Right atrium auricular region (tissue), 2 donors: ENCODE data around the gene MKS1. TPM values are rescaled to one million over a fixed set of nuclear protein-coding genes. Genes with fewer than 3 reads are reported as not detected.

Experiments used
- DNase-seq: peaks from one replicate; pipeline ENCODE4 v3.0.0-alpha.2; 2019; ENCODE audit warnings: low spot score
- H3K27ac ChIP-seq, 2 donors: fragments of 200-600 bp; sonication (generic); 1 replicate in 1 of 2; 2 replicates in 1 of 2; pipeline ENCODE4 v1.5.1; 2016 to 2019
- H3K27me3 ChIP-seq, 2 donors: fragments of 200-600 bp; sonication (generic); one replicate each; pipeline versions ENCODE4 v1.5.1 to v1.6.0; 2017 to 2019
- H3K36me3 ChIP-seq: fragments of 200-600 bp; sonication (generic); one replicate; pipeline ENCODE4 v1.5.1; 2016
- H3K4me1 ChIP-seq, 2 donors: fragments of 200-600 bp; sonication (generic); one replicate each; pipeline versions ENCODE4 v1.5.1 to v1.6.0; 2017 to 2019
- H3K4me3 ChIP-seq, 2 donors: fragments of 200-600 bp; sonication (generic); 1 replicate in 1 of 2; 2 replicates in 1 of 2; pipeline ENCODE4 v1.5.1; 2017 to 2019; ENCODE audit warnings: mild to moderate bottlenecking in 1 of 2, moderate library complexity in 1 of 2
- H3K9me3 ChIP-seq, 2 donors: fragments of 200-600 bp; sonication (generic); one replicate each; pipeline ENCODE4 v1.5.1; 2019
- total RNA-seq, 2 donors: library from RNA; depleted of rRNA; stranded (reverse); fragments of >200 nt; gene quantifications; one replicate each; pipeline ENCODE4 v1.1.0, GENCODE V29; 2016
- TF ChIP-seq, protein P1 (sequence below), 2 donors: fragments of 200-600 bp; sonication (generic); IDR thresholded peaks; one replicate each; pipeline ENCODE4 v1.5.1; 2019; ENCODE audit warnings: antibody characterized with exemption in 2 of 2

MKS1 gene
- total RNA-seq, 2 donors from 2014 or later: 4.8 to 6.4 TPM

DNA sequence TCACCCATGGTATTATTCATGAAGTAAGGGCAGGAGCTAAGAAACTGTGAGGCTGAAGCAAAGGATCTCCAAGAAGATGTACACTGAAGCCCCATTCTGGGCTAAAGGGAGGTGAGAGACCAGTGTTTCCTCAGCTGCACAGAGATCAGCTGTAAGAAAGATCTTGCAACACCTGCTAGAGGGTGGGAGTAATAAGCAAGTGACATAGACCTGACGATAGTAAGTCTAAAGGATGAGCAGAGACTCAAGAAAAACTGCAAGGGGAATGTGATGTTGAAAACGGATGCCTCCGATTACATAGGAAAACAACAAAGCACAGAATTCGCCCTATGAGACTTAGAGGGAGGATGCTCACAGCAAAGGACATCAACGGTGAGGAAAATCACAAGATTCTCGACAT is 52.4 kb downstream of the MKS1 start, which contains the start of gene OR4D2:
Gene OR4D2 (plus strand): TSS at position 301 of the 400 bp plus-strand sequence. CDS start 2,674 bp downstream, outside the sequence.
- TF ChIP-seq, protein P1, sequence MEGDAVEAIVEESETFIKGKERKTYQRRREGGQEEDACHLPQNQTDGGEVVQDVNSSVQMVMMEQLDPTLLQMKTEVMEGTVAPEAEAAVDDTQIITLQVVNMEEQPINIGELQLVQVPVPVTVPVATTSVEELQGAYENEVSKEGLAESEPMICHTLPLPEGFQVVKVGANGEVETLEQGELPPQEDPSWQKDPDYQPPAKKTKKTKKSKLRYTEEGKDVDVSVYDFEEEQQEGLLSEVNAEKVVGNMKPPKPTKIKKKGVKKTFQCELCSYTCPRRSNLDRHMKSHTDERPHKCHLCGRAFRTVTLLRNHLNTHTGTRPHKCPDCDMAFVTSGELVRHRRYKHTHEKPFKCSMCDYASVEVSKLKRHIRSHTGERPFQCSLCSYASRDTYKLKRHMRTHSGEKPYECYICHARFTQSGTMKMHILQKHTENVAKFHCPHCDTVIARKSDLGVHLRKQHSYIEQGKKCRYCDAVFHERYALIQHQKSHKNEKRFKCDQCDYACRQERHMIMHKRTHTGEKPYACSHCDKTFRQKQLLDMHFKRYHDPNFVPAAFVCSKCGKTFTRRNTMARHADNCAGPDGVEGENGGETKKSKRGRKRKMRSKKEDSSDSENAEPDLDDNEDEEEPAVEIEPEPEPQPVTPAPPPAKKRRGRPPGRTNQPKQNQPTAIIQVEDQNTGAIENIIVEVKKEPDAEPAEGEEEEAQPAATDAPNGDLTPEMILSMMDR (IDR thresholded peaks at IDR 0.05): no peak
- no peak within 1 kb of the TSS for H3K4me3 ChIP-seq
- no peak within 1 kb of the TSS for H3K27ac ChIP-seq
- H3K4me1 ChIP-seq: no peaks in the 10 kb centered on the region
- H3K27me3 ChIP-seq: no peaks in the 10 kb centered on the region
- no peaks in the 10 kb centered on the region for H3K36me3 ChIP-seq
- H3K9me3 ChIP-seq: no peaks in the 10 kb centered on the region
- DNase-seq: no peak

DNA sequence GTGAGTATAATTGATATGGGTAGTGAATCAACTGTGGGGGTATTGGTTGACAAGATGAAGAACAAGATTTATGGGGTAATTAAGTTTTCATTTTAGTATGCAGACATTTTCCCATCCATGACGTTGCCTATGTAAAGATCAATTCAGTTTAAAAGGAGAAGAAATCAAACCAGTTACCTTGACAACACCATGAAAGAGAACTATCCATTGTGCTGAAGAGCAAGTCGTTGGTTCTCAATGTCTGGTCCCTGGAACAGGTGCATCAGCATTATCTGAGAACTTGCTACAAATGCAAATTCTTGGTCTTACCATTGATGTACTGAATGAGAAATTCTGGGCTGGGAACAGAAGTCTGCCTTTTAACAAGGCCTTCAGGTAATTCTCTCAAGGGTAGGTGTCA is 53.1 kb downstream of the MKS1 start:
- H3K27ac ChIP-seq: no peak overlapping the region
- no peaks in the 10 kb centered on the region for H3K27me3 ChIP-seq
- no peak overlapping the region for H3K4me3 ChIP-seq
- no peaks in the 10 kb centered on the region for H3K9me3 ChIP-seq
- H3K36me3 ChIP-seq: no peaks in the 10 kb centered on the region
- DNase-seq: no peak
- TF ChIP-seq, protein P1 (IDR thresholded peaks at IDR 0.05): no peak
- H3K4me1 ChIP-seq: no peaks in the 10 kb centered on the region

DNA sequence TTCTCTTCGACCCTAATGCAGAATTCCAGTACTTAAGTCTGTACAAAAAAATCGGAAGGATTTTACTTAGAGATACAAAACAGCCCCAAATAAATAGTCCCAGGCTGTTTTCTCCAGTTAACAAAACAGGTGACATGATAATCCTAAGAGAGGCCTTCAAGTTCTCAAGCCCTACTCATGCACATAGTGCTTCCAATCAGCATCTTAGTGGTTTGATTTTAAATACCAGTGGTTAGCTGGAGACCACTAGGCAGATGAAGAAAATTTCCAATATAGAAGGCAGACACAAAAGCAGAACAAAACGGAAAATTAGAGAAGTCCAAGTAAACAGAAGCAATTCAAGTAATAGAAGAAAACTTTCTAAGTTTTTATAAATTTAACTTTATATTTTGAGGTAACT is 57.5 kb downstream of the MKS1 start:
- no peak overlapping the region for H3K27ac ChIP-seq
- DNase-seq: no peak

DNA sequence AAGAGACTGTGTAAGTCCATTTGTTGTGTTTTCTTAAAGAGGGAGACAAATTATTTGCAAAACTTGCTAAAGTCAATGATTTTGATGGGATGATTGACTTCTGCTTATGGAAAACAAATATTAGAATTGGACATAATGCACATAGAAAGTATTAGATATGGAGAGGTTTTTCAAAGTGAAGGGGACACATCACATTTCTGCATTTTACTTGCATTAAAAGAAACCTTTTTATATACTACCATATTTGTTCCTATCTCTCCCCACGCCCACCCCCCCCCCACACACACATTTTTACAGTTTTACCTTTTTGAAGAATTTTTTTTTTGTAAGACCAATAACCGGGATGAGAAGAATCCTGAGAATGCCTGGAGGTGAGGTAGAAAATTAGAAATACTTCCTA is 60.9 kb downstream of the MKS1 start:
- Histone ChIP-seq H3K4me3 (no peak overlapping the region), H3K27ac (no peak overlapping the region), H3K4me1 (peaks cover 0 to 12% of the 10 kb centered on the region in 2 donors), H3K27me3 (no peaks in the 10 kb centered on the region), H3K9me3 (no peaks in the 10 kb centered on the region), H3K36me3 (no peaks in the 10 kb centered on the region)
- DNase-seq: no peak
- TF ChIP-seq, protein P1 (IDR thresholded peaks at IDR 0.05): no peak

More for the DNA sequence above, 57.5 kb downstream of the MKS1 start:
- TF ChIP-seq, protein P1 (IDR thresholded peaks at IDR 0.05): no peak
- Histone ChIP-seq H3K36me3 (no peaks in the 10 kb centered on the region), H3K27me3 (no peaks in the 10 kb centered on the region), H3K4me3 (no peak overlapping the region), H3K9me3 (no peaks in the 10 kb centered on the region), H3K4me1 (peaks cover 0 to 11% of the 10 kb centered on the region in 2 donors)

DNA sequence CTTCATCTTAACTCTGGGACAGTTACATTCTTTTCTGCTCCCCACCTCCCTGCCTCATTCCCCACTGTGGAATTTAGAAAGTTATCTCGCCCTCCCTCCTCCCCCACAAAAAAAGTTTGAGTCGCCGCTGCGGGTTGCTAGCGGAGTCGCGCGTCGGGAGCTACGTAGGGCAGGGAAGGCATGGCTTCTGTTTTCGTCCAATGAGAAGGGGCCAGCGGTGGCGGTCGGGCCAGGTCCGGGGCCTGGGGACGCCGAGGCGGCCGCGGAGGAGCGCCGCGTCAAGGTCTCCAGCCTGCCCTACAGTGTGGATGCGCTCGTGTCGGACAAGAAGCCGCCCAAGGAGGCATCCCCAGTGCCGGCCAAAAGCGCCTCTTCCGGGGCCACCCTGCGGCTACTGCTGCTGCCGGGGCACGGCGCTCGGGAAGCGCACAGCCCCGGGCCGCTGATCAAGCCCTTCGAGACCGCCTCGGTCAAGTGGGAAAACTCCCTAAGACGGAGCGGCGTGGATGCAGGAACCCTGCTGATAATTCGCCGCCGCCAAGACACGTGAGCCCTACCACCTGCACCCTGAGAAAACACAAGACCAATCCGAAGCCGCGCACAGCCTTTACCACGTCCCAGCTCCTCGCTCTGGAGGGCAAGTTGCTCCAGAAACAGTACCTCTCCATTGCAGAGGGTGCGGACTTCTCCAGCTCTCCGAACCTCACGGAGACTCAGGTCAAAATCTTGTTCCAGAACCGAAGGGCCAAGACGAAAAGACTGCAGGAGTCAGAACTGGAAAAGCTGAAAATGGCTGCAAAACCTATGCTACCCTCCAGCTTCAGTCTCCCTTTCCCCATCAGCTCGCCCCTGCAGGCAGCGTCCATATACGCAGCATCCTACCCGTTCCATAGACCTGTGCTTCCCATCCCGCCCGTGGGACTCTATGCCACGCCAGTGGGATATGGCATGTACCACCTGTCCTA is 61.9 kb downstream of the MKS1 start:
- TF ChIP-seq, protein P1 (IDR thresholded peaks at IDR 0.05): no peak
- DNase-seq: no peak
- Histone ChIP-seq H3K4me1 (peaks cover 0 to 12% of the 10 kb centered on the region in 2 donors), H3K4me3 (peak overlapping the region; percentile 33 to 55), H3K36me3 (no peaks in the 10 kb centered on the region), H3K27ac (no peak overlapping the region), H3K9me3 (no peaks in the 10 kb centered on the region), H3K27me3 (no peaks in the 10 kb centered on the region)

Other genes starting within 250 kb of the MKS1 start
- 10 to 100 TPM; 65.9 to 77.1 TPM for gene VEZF1, start 231.0 kb downstream of the MKS1 start, total RNA-seq
- gene SRSF1, start 212.0 kb downstream of the MKS1 start, total RNA-seq: 100 to 1,000 TPM in 1 of 2 donors, 10 to 100 TPM in 1; 70.6 to 101 TPM
- 10 to 100 TPM; 27.7 to 27.9 TPM for gene DYNLL2, start 135.8 kb downstream of the MKS1 start, total RNA-seq
- not detected for gene OR4D1, start 70.9 kb downstream of the MKS1 start, total RNA-seq
- gene OR4D2, start 52.3 kb downstream of the MKS1 start, total RNA-seq: not detected
- gene EPX, start 26.5 kb downstream of the MKS1 start, total RNA-seq: not detected
- not detected for gene LPO, start 19.3 kb upstream of the MKS1 start, total RNA-seq
- gene MPO, start 61.7 kb upstream of the MKS1 start, total RNA-seq: under 1 TPM; 0.12 to 0.30 TPM
- gene TSPOAP1, start 109.5 kb upstream of the MKS1 start, total RNA-seq: 1 to 10 TPM; 6.1 to 8.5 TPM
- gene SUPT4H1, start 132.9 kb upstream of the MKS1 start, total RNA-seq: 10 to 100 TPM; 50.0 to 51.4 TPM
- gene RNF43, start 198.3 kb upstream of the MKS1 start, total RNA-seq: 1 to 10 TPM; 4.4 to 5.5 TPM